ENCODE measurements around the gene CSN1S1.

GRCh38 chr4:69936566-69936965 lies 5.7 kb downstream of the CSN1S1 start:
- TF ChIP-seq CTCF (conservative IDR thresholded peaks at IDR 0.05; ENCODE audit: low read length) (no peak), EZH2phosphoT487 (IDR thresholded peaks at IDR 0.05; ENCODE audit: borderline replicate concordance) (no peak)
